Mesenchymal stem cell (in vitro differentiated cells and primary cell): Measurements from ENCODE around the gene VWA8.

Experiments
- DNase-seq: peaks from one replicate; pipeline ENCODE4 v3.0.0-alpha.2; 2013
- H2AFZ ChIP-seq: one replicate; pipeline ENCODE4 v1.6.1; 2013; ENCODE audit warnings: low read depth, mild to moderate bottlenecking, control low read depth, inconsistent platforms, low read length, moderate library complexity
- H2AK5ac ChIP-seq: 2 replicates; pipeline ENCODE4 v1.6.1; 2013; ENCODE audit warnings: low read length, moderate library complexity, mild to moderate bottlenecking, inconsistent platforms; ENCODE audit not compliant: severe bottlenecking
- H2BK120ac ChIP-seq: one replicate; pipeline ENCODE4 v1.6.1; 2013; ENCODE audit warnings: low read depth, mild to moderate bottlenecking, inconsistent platforms, low read length, moderate library complexity
- H2BK12ac ChIP-seq, 2 experiments: one replicate each; pipeline ENCODE4 v1.6.1; 2013; ENCODE audit warnings: inconsistent platforms in 2 of 2, low read length in 2 of 2, mild to moderate bottlenecking in 2 of 2, moderate library complexity in 2 of 2, control low read depth in 1 of 2
- H2BK15ac ChIP-seq: one replicate; pipeline ENCODE4 v1.6.1; 2013; ENCODE audit warnings: mild to moderate bottlenecking, low read depth, inconsistent platforms; ENCODE audit not compliant: poor library complexity, severe bottlenecking
- H2BK5ac ChIP-seq: 2 replicates; pipeline ENCODE4 v1.6.1; 2013; ENCODE audit warnings: low read depth, mild to moderate bottlenecking, low read length, control low read depth, inconsistent platforms; ENCODE audit not compliant: poor library complexity, severe bottlenecking
- H3K14ac ChIP-seq, 2 experiments: one replicate each; pipeline ENCODE4 v1.6.1; 2013; ENCODE audit warnings: inconsistent platforms in 2 of 2, low read length in 2 of 2, control low read depth in 1 of 2, mild to moderate bottlenecking in 1 of 2, moderate library complexity in 1 of 2
- H3K18ac ChIP-seq, 2 experiments: one replicate each; pipeline ENCODE4 v1.6.1; 2013; ENCODE audit warnings: inconsistent platforms in 2 of 2, low read length in 2 of 2, control low read depth in 1 of 2, low read depth in 1 of 2, mild to moderate bottlenecking in 1 of 2
- H3K23ac ChIP-seq, 2 experiments: one replicate each; pipeline ENCODE4 v1.6.1; 2013; ENCODE audit warnings: inconsistent platforms in 2 of 2, low read length in 2 of 2, mild to moderate bottlenecking in 2 of 2, moderate library complexity in 2 of 2, control low read depth in 1 of 2
- H3K27ac ChIP-seq: 2 replicates; pipeline ENCODE4 v1.5.1; 2013; ENCODE audit warnings: mild to moderate bottlenecking, moderate library complexity, low read length, control low read depth, inconsistent platforms; ENCODE audit not compliant: poor library complexity, severe bottlenecking
- H3K27me3 ChIP-seq, 2 experiments: 2 replicates each; pipeline versions ENCODE4 v1.6.1 to v1.7.0; 2013; ENCODE audit warnings: low read length in 2 of 2, mild to moderate bottlenecking in 2 of 2, moderate library complexity in 2 of 2, control low read depth in 1 of 2, inconsistent platforms in 1 of 2; ENCODE audit not compliant: control insufficient read depth in 1 of 2, insufficient read depth in 1 of 2
- H3K36me3 ChIP-seq, 2 experiments: 2 replicates each; pipeline versions ENCODE4 v1.6.1 to v1.7.0; 2013; ENCODE audit warnings: low read length in 2 of 2, control low read depth in 1 of 2, inconsistent platforms in 1 of 2, low read depth in 1 of 2, mild to moderate bottlenecking in 1 of 2; ENCODE audit not compliant: insufficient read depth in 2 of 2, control insufficient read depth in 1 of 2
- H3K4ac ChIP-seq, 2 experiments: one replicate each; pipeline ENCODE4 v1.6.1; 2013; ENCODE audit warnings: inconsistent platforms in 2 of 2, low read length in 2 of 2, mild to moderate bottlenecking in 2 of 2, moderate library complexity in 2 of 2, control low read depth in 1 of 2, low read depth in 1 of 2
- H3K4me1 ChIP-seq: 2 replicates; pipeline ENCODE4 v1.6.1; 2013; ENCODE audit warnings: low read depth, low read length, control low read depth; ENCODE audit not compliant: control insufficient read depth, insufficient read depth
- H3K4me2 ChIP-seq: 2 replicates; pipeline ENCODE4 v1.6.1; 2013; ENCODE audit warnings: low read length, mild to moderate bottlenecking, inconsistent platforms; ENCODE audit not compliant: poor library complexity, severe bottlenecking
- H3K4me3 ChIP-seq, 2 experiments: 2 replicates each; pipeline versions ENCODE4 v1.5.1 to v1.7.0; 2013; ENCODE audit warnings: low read length in 2 of 2, mild to moderate bottlenecking in 2 of 2, control low read depth in 1 of 2, low read depth in 1 of 2; ENCODE audit not compliant: insufficient read depth in 1 of 2
- H3K79me1 ChIP-seq: replicated peaks from 2 replicates; pipeline ENCODE4 v1.6.1; 2013; ENCODE audit warnings: mild to moderate bottlenecking, control low read depth, low read length, inconsistent platforms; ENCODE audit not compliant: poor library complexity, severe bottlenecking
- H3K9ac ChIP-seq: 2 replicates; pipeline ENCODE4 v1.7.0; 2013; ENCODE audit warnings: mild to moderate bottlenecking, low read length, moderate library complexity
- H3K9me3 ChIP-seq: 2 replicates; pipeline ENCODE4 v1.7.0; 2013; ENCODE audit warnings: mild to moderate bottlenecking, low read length; ENCODE audit not compliant: control insufficient read depth
- H4K8ac ChIP-seq: one replicate; pipeline ENCODE4 v1.6.1; 2013; ENCODE audit warnings: inconsistent platforms, mild to moderate bottlenecking, low read length, moderate library complexity
- H4K91ac ChIP-seq: one replicate; pipeline ENCODE4 v1.6.1; 2013; ENCODE audit warnings: mild to moderate bottlenecking, low read length, inconsistent platforms
- WGBS: methylation state at CpG from one replicate; pipeline ENCODE4 v1.1.7; 2013; ENCODE audit warnings: mixed read lengths; 5-methylcytosine and 5-hydroxymethylcytosine counted together

VWA8 gene

DNA sequence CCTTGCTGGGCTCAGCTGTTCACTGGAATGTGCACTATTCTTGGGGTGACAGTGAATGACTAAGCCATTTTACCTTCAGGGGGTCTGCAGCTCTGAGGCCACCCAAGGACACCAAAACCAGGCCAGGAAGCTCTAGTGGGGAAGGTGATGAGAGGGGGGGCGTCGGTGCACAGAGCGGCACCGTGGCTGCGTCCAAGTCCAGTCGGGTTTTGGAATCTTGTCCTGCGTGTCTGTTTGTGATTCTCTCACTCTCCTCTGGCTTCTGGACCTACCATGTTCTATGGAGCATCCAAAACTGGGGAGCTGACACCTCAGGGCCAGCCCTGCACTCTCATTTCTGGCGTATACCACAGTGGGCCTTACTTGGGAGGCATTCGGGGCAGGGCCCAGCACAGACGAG is 411.4 kb downstream of the VWA8 start:
- Histone ChIP-seq H3K36me3 (no peaks in the 10 kb centered on the region), H2BK15ac (no peak overlapping the region), H4K8ac (no peak overlapping the region), H3K79me1 (no peaks in the 10 kb centered on the region), H3K27me3 (peaks cover 0 to 4% of the 10 kb centered on the region in 2 experiments), H3K27ac (no peak overlapping the region), H3K4me2 (no peak overlapping the region), H3K9me3 (no peaks in the 10 kb centered on the region), H3K18ac (no peak overlapping the region), H3K9ac (no peak overlapping the region), H2AK5ac (peak overlapping the region; percentile 32), H3K4me3 (no peak overlapping the region), H2AFZ (no peak overlapping the region), H3K4ac (no peak overlapping the region), H3K23ac (no peak overlapping the region), H4K91ac (no peak overlapping the region), H2BK120ac (no peak overlapping the region), H3K4me1 (peaks cover 30% of the 10 kb centered on the region), H2BK5ac (no peak overlapping the region), H2BK12ac (no peak overlapping the region), H3K14ac (no peak overlapping the region)
- DNase-seq, result no peak
- 90% methylated on average over 10 of the region's 10 CpGs for WGBS

DNA sequence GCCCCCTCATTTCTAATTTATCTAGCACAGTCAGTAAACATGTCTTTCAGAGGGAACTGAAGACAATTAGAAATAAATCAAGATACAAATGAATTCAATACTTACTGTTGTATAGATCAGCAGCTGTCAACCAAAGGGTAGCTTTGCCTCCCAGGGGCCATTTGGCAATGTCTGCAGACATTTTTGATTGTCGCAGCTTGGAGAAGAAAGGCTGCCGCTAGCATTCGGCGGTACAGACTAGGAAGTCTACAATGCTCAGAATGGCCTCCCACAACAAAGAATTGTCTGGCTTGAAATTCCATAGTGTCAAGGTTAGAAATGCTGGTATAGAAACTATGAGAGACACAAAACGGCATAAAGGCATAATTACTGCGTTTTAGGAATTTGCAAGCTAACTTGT is 412.0 kb downstream of the VWA8 start:
- no peak overlapping the region for H2AFZ ChIP-seq
- H2BK15ac ChIP-seq, result no peak overlapping the region
- WGBS, result 100% methylated on average over 4 of the region's 6 CpGs
- no peak overlapping the region for H3K4ac ChIP-seq
- no peak overlapping the region for H2BK5ac ChIP-seq
- H3K36me3 ChIP-seq, result no peaks in the 10 kb centered on the region
- H3K27me3 ChIP-seq, result peaks cover 0 to 4% of the 10 kb centered on the region in 2 experiments
- H3K4me2 ChIP-seq, result no peak overlapping the region
- H3K9ac ChIP-seq, result no peak overlapping the region
- peaks cover 32% of the 10 kb centered on the region for H3K4me1 ChIP-seq
- no peak overlapping the region for H2AK5ac ChIP-seq
- no peak overlapping the region for H3K18ac ChIP-seq
- H2BK120ac ChIP-seq, result no peak overlapping the region
- H3K14ac ChIP-seq, result no peak overlapping the region
- H3K79me1 ChIP-seq, result no peaks in the 10 kb centered on the region
- H3K4me3 ChIP-seq, result no peak overlapping the region
- no peak for DNase-seq
- H4K91ac ChIP-seq, result no peak overlapping the region
- H4K8ac ChIP-seq, result no peak overlapping the region
- H2BK12ac ChIP-seq, result no peak overlapping the region
- no peak overlapping the region for H3K27ac ChIP-seq
- H3K23ac ChIP-seq, result no peak overlapping the region
- H3K9me3 ChIP-seq, result no peaks in the 10 kb centered on the region

DNA sequence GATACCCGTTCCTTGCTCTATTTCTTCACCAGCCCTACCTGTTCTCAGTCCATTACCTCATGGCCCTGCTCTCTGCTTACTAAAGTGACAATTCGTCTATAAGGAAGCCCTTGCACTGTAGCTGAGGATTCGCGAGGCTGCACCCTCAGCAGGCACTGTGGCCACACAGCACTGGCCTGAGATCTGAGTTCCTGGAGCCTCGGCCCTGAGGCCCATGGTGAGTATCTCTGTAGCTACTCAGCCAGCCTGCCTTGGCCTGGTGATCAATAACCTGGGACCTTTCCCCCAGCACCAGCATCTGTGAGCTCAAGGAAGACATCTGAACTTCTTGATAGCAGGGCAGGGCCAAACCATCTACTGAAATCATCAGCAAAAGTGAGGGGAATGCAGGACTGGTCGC is 412.9 kb downstream of the VWA8 start:
- H4K91ac ChIP-seq, result no peak overlapping the region
- no peak overlapping the region for H3K4ac ChIP-seq
- DNase-seq, result no peak
- H3K9ac ChIP-seq, result peak overlapping the region; percentile 44
- no peak overlapping the region for H3K14ac ChIP-seq
- H3K4me3 ChIP-seq, result no peak overlapping the region
- no peak overlapping the region for H3K4me2 ChIP-seq
- H2BK12ac ChIP-seq, result no peak overlapping the region
- no peak overlapping the region for H2AK5ac ChIP-seq
- WGBS, result 82% methylated on average over 6 of the region's 6 CpGs
- no peaks in the 10 kb centered on the region for H3K79me1 ChIP-seq
- no peak overlapping the region for H2BK15ac ChIP-seq
- H3K9me3 ChIP-seq, result peaks cover 2% of the 10 kb centered on the region
- peaks cover 35% of the 10 kb centered on the region for H3K4me1 ChIP-seq
- H3K36me3 ChIP-seq, result no peaks in the 10 kb centered on the region
- H3K18ac ChIP-seq, result no peak overlapping the region
- H2AFZ ChIP-seq, result no peak overlapping the region
- no peak overlapping the region for H3K23ac ChIP-seq
- no peak overlapping the region for H2BK5ac ChIP-seq
- H3K27ac ChIP-seq, result no peak overlapping the region
- peak overlapping the region; percentile 38 for H4K8ac ChIP-seq
- no peak overlapping the region for H2BK120ac ChIP-seq
- peaks cover 0 to 4% of the 10 kb centered on the region in 2 experiments for H3K27me3 ChIP-seq

DNA sequence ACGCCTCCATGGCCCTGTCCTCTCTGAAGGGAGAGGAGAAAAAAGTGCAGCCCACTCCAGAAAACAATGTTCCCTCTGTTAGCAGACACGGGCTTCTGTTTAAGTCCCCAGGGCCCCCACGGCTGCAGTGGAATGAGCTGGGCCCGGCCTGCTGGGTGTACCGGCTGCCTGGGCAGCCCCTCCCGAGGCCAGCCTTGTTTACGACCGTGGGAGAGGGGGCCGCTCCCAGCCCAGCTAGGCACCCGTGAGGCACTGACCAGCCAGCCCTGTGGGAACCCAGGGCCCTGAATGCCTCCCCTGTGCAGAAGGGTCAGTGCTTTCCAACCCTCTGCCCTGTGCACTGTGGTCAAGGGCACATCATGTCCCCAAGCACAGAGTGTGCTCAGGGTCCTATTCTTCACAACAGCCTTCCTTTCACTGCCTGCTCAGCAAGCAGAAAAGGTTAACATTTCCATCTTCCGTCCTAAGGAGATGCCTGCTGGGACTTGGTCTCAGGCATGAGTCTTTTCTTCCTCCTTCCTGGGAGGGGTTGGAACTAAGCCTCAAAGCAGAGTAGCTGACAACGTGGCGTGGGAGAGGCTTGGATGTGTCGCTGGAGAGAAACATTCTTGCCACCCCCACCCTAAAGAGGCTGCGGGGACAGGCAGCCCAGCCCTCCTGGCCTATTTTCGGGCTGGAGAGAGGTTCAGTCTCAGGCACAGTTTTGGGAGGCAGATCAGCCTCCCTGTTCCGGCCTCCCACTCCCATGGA is 413.5 kb downstream of the VWA8 start:
- H2BK5ac ChIP-seq, result no peak overlapping the region
- peak overlapping the region in 1 of 2 experiments; percentile 42 for H2BK12ac ChIP-seq
- H4K8ac ChIP-seq, result no peak overlapping the region
- no peaks in the 10 kb centered on the region for H3K79me1 ChIP-seq
- H2AK5ac ChIP-seq, result peak overlapping the region; percentile 23
- peaks cover 3% of the 10 kb centered on the region for H3K9me3 ChIP-seq
- peak overlapping the region; percentile 27 for H4K91ac ChIP-seq
- H3K27ac ChIP-seq, result no peak overlapping the region
- peak overlapping the region; percentile 44 for H3K9ac ChIP-seq
- no peak overlapping the region for H2AFZ ChIP-seq
- H3K23ac ChIP-seq, result no peak overlapping the region
- peaks cover 0 to 4% of the 10 kb centered on the region in 2 experiments for H3K27me3 ChIP-seq
- peak overlapping the region; percentile 14 to 29 for H3K18ac ChIP-seq
- DNase-seq, result no peak
- H3K4me2 ChIP-seq, result no peak overlapping the region
- H2BK120ac ChIP-seq, result no peak overlapping the region
- no peaks in the 10 kb centered on the region for H3K36me3 ChIP-seq
- H3K4ac ChIP-seq, result no peak overlapping the region
- H3K4me3 ChIP-seq, result no peak overlapping the region
- WGBS, result 68% methylated on average over 17 of the region's 17 CpGs
- H3K4me1 ChIP-seq, result peaks cover 35% of the 10 kb centered on the region
- H3K14ac ChIP-seq, result peak overlapping the region in 1 of 2 experiments; percentile 22
- H2BK15ac ChIP-seq, result no peak overlapping the region
